GM19351 (cell line): ENCODE data around the gene WDFY4.

Experiments used
- ATAC-seq: cut with Tn5 transposase; IDR thresholded peaks from one replicate; pipeline ENCODE4 v1.9.1; 2021; ENCODE audit warnings: mild to moderate bottlenecking, moderate library complexity; ENCODE audit not compliant: unreplicated experiment

The WDFY4 gene

GRCh38 chr10:48968036-48968435, 283.4 kb downstream of the WDFY4 start:
- no peak for ATAC-seq

GRCh38 chr10:48970046-48970445, 285.4 kb downstream of the WDFY4 start:
- ATAC-seq, result no peak

GRCh38 chr10:48970654-48971053, 286.0 kb downstream of the WDFY4 start:
- no peak for ATAC-seq

GRCh38 chr10:48973065-48973464, 288.4 kb downstream of the WDFY4 start:
- ATAC-seq, result no peak

- no peak for ATAC-seq
Observed at GRCh38 chr10:48974510-48975156, 290.0 kb downstream of the WDFY4 start.

- ATAC-seq, result no peak
Observed at GRCh38 chr10:48976196-48976595, 291.5 kb downstream of the WDFY4 start.

- ATAC-seq, result no peak
Observed at GRCh38 chr10:48978318-48978717, 293.6 kb downstream of the WDFY4 start.

GRCh38 chr10:48981310-48981907, 296.7 kb downstream of the WDFY4 start:
- peak; percentile 49 for ATAC-seq

GRCh38 chr10:48982584-48982983, 297.9 kb downstream of the WDFY4 start:
- ATAC-seq, result no peak

GRCh38 chr10:48983648-48984351, 299.1 kb downstream of the WDFY4 start:
- ATAC-seq, result no peak

- ATAC-seq, result no peak
Observed at GRCh38 chr10:48985621-48986158, 301.0 kb downstream of the WDFY4 start.

GRCh38 chr10:48990226-48990625, 305.6 kb downstream of the WDFY4 start:
- no peak for ATAC-seq

- no peak for ATAC-seq
Observed at GRCh38 chr10:48993627-48994026, 309.0 kb downstream of the WDFY4 start.

- no peak for ATAC-seq
Observed at GRCh38 chr10:48996329-48996728, 311.7 kb downstream of the WDFY4 start.

- no peak for ATAC-seq
Observed at GRCh38 chr10:48999346-48999745, 314.7 kb downstream of the WDFY4 start.

- no peak for ATAC-seq
Observed at GRCh38 chr10:49000437-49001398, 316.0 kb downstream of the WDFY4 start.

- no peak for ATAC-seq
Observed at GRCh38 chr10:49001402-49001801, 316.7 kb downstream of the WDFY4 start.

- no peak for ATAC-seq
Observed at GRCh38 chr10:49001870-49002672, 317.4 kb downstream of the WDFY4 start.

- ATAC-seq, result no peak
Observed at GRCh38 chr10:49005270-49005669, 320.6 kb downstream of the WDFY4 start.

- ATAC-seq, result no peak
Observed at GRCh38 chr10:49007129-49007528, 322.5 kb downstream of the WDFY4 start.
